PFSK-1 (cell line): Measurements from ENCODE around the gene LRMDA.

Source experiments
- FOXP2 ChIP-seq: optimal IDR thresholded peaks from 2 replicates; pipeline ENCODE3; 2011; ENCODE audit warnings: borderline replicate concordance, control low read depth, inconsistent platforms; ENCODE audit not compliant: insufficient read depth; ENCODE audit errors: extremely low read length, extremely low read depth
- POLR2AphosphoS5 ChIP-seq: IDR thresholded peaks from 2 replicates; pipeline ENCODE4 v1.6.1; 2012; ENCODE audit warnings: low read depth, mild to moderate bottlenecking, control low read depth, low read length, moderate library complexity
- REST ChIP-seq, 2 experiments: IDR thresholded peaks; 2 replicates each; pipeline versions ENCODE4 v1.6.1 to v1.8.0; 2011 to 2012; ENCODE audit warnings: low read depth in 2 of 2, low read length in 2 of 2, control low read depth in 1 of 2, inconsistent platforms in 1 of 2, mild to moderate bottlenecking in 1 of 2, moderate library complexity in 1 of 2; ENCODE audit not compliant: insufficient read depth in 1 of 2
- SIN3A ChIP-seq: IDR thresholded peaks from 2 replicates; pipeline ENCODE4 v1.6.1; 2012; ENCODE audit warnings: mild to moderate bottlenecking, low read length, moderate library complexity, borderline replicate concordance; ENCODE audit not compliant: insufficient read depth
- TAF1 ChIP-seq: IDR thresholded peaks from 2 replicates; pipeline ENCODE4 v1.6.1; 2012; ENCODE audit warnings: low read length, control low read depth, borderline replicate concordance; ENCODE audit not compliant: insufficient read depth

LRMDA gene

GRCh38 chr10:75827587-75828021, 396.2 kb downstream of the LRMDA start:
- TF ChIP-seq TAF1 (no peak), FOXP2 (no peak)

- TF ChIP-seq REST (IDR thresholded peaks at IDR 0.05; ENCODE audit: insufficient read depth in 1 of 2, low read depth in 2 of 2, low read length in 2 of 2), result no peak
- TF ChIP-seq FOXP2, result no peak
- TF ChIP-seq TAF1, result no peak
- no peak for TF ChIP-seq SIN3A
Measured at GRCh38 chr10:75828413-75828812, 397.0 kb downstream of the LRMDA start.

GRCh38 chr10:75836064-75836463, 404.6 kb downstream of the LRMDA start:
- TF ChIP-seq SIN3A (no peak), REST (IDR thresholded peaks at IDR 0.05; ENCODE audit: insufficient read depth in 1 of 2, low read depth in 2 of 2, low read length in 2 of 2) (no peak), POLR2AphosphoS5 (no peak), TAF1 (no peak), FOXP2 (no peak)

GRCh38 chr10:75838486-75838885, 407.1 kb downstream of the LRMDA start:
- TF ChIP-seq SIN3A, result no peak
- TF ChIP-seq POLR2AphosphoS5, result no peak
- TF ChIP-seq REST (IDR thresholded peaks at IDR 0.05; ENCODE audit: insufficient read depth in 1 of 2, low read depth in 2 of 2, low read length in 2 of 2), result no peak
- no peak for TF ChIP-seq FOXP2
- TF ChIP-seq TAF1, result no peak

- TF ChIP-seq REST (IDR thresholded peaks at IDR 0.05; ENCODE audit: insufficient read depth in 1 of 2, low read depth in 2 of 2, low read length in 2 of 2) (no peak), POLR2AphosphoS5 (no peak), SIN3A (no peak), FOXP2 (no peak), TAF1 (no peak)
Measured at GRCh38 chr10:75839020-75839419, 407.6 kb downstream of the LRMDA start.

- TF ChIP-seq SIN3A (no peak), FOXP2 (no peak), REST (IDR thresholded peaks at IDR 0.05; ENCODE audit: insufficient read depth in 1 of 2, low read depth in 2 of 2, low read length in 2 of 2) (no peak), POLR2AphosphoS5 (no peak), TAF1 (no peak)
Measured at GRCh38 chr10:75841266-75841665, 409.8 kb downstream of the LRMDA start.
